ENCODE data around the gene TGFBI.
"Not testable (repeated sequence)": the region's sequence is repeated elsewhere in the genome, so short reads cannot be mapped to it uniquely, and the experiment has no call there.

TGFBI gene

DNA sequence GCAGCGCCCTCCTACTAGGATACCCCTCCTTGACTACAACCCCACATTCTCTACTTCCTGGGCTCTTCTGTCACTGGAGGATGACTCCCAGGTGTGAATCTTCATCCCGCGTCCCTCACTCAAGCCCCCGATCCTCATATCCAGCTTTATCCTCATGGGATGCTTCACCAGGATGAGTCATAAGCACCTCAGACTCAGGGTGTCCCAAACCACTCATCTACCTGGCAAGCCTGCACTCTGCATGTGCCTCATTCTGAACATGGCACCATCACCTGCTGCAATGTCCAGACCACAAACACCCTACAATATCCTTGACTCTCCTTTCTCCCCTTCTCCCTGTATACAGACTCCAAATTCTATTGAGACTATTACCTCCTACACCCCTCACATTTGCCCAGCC lies 1.5 kb upstream of the TGFBI start:
- DNase-seq = peak; percentile 35

DNA sequence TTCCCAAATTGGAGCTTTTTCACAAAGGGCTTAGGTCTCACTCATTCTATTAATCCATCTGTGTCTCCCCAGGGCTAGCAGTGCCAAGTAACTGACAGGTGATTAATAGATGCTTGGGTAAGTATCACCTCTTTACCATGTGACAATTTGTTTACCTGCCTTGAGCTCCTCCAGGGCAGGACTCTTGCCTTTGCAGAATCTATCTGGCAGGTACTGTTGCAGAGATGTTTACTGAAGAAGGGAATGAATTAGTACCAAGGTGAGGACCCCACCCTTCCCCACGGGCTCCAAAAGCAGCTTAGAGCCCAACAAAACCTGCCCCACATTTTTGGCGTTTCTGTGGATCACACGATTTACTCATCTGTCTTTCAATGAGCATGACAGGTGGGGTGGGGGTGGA lies 698 bp upstream of the TGFBI start:
- no peak for DNase-seq

DNA sequence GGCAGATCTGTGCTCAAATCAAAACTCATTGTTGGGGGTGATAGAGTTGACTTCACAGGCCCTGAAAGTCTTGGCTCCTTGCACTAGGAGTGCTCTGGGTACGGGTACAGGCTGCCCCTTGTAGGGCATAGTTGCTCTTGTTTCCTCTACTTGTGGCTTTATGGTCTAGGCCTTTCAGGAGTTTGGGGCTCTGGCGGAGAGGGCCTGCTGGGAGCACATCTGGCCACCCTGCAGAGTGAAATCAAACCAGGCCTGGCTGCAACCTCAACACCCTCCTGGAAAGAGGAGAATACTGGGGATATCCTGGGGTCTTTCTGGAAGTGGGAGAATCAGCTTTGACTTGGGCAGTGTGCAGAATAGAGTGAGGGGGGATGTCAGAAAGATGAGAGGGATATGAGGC lies 1.5 kb downstream of the TGFBI start:
- DNase-seq = no peak

DNA sequence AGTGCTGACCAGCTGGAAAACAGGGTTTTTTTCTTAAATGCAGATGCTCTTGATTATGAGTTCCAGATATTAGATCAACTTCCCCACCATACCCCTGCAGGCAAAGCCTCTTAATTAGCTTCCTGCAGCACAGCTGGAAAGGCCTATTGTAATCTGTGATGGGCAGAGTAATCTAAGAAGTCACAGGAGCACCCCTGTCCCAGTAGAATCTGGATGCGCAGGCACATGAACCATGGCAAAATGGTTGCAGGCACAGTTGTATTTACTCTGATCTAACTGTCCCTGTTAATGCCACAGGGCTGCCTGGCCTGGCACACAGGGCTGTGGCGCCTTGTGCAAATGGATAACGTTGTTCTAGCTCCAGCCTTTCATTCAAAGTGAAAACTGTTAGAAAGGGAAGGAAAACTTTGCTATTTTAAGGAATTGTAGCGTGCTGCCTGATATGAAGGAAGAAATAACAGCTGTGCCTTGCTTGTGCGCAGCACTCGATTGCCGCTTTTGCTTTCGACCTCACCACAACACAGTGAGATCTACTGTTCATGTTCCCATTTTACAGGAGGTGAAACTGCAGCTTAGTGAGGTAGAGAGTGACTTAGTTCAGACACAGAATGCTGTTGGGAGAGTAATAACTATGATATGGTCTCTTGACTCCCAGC lies 2.3 kb downstream of the TGFBI start:
- DNase-seq = no peak

DNA sequence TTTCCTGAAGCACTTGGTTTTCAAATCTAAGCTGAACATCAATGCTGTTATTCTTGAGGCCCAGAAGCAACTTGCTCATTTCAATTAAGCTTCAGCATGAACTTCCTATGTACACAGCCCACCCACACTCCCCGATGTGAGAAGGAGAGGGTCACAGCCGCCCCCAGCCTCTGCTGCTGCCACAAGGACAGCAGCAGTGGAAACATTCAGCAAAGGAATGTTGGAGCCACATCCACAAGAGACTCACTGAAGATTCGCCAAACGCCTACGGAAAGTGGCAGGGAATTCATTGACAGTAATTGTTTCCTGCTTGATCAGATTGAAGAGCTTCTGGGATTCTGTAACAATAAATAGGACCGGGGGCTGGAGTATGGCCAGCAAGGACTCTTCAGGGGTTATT lies 2.9 kb downstream of the TGFBI start:
- DNase-seq = no peak

DNA sequence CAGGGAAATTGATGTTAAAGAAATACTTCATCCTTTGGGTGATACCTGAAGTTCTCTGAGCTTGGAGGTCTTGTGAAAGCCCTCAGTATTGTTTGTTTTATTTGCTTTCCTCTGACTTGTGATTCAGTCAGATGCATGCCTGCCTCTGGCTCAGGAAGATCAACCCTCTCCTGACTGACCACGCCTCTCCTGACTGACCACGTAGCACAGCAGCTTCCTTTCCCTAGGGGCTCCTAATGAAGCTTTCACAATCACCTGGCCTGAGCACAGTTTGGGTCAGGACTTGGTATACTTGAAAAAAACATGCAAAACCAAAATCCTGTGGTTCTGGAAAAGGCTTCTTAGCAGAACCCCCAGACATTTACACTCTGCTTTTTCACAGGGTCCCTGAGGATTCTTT lies 3.8 kb downstream of the TGFBI start:
- DNase-seq = no peak

DNA sequence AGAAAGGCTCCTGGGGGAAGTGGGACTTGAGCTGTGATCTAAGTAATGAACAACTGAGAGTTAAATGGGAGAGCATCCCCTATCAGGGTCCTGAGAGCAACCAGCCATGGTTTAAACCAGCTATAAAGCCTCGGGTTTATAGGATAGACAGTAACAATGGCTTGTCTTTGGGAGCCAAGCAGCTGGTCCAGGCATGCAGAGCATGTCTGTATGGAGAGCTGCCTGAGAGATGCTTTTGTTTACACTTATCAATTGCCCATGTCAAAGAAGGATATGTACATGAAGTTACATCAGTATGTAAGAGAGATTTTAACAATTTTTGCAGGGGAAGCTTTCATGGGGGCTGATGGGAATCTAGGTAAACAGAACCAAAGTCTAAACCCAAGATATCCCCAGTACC lies 4.4 kb downstream of the TGFBI start:
- DNase-seq = no peak

DNA sequence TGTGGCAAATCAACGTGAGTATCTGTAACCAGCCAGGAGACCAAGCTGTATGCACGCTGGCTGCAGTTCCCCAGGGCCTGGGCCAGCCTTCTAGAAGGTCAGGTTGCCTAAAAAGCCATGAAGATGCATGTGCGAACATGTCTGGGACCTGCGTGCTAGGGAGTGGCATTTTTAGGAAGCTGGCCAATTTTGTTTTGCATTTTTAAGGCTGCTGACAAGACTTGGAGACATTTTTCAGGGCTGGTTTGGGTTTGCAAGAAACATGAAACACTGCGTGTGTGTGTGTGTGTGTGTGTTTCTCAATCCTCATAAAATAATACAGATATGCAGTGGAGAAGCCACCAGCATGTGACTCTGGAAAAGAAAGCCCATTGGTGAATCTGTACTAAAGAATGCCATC lies 5.1 kb downstream of the TGFBI start:
- no peak for DNase-seq

DNA sequence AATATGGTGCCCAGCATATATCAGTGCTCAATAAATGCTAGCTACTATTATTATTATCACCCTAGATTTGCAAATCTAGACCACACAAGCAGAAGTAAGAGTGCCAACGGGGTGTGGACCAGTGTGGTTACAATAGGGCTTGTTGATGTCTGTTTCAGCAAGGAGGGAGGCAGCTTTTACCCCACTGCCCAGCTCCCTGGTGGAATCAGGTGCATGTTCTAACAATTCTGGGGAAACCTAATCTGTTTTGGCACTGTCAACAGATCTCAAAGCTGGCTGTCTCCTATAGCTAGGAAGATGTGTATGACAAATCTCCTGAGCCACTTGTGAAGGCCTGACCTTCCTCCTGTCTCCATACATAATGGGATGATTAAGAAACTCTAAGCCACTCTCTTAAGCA lies 5.7 kb downstream of the TGFBI start:
- DNase-seq = no peak

DNA sequence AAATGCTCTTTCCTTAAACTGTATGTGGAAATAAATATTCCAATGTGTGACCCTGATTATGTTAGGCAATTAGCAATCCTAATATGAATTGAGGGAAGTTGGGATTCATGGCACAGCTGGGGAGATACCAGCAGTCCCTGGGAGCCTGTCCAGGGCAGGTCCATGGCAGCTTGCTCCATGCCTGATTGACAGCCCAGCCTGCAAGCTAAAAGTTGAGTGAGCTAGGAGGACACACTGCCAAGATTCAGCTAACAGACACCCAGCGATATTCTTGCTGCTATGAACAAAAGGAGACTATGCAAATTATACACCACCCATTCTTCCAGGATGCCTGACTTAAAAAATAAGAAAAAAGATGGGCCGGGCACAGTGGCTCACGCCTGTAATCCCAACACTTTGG lies 6.2 kb downstream of the TGFBI start:
- no peak for DNase-seq

DNA sequence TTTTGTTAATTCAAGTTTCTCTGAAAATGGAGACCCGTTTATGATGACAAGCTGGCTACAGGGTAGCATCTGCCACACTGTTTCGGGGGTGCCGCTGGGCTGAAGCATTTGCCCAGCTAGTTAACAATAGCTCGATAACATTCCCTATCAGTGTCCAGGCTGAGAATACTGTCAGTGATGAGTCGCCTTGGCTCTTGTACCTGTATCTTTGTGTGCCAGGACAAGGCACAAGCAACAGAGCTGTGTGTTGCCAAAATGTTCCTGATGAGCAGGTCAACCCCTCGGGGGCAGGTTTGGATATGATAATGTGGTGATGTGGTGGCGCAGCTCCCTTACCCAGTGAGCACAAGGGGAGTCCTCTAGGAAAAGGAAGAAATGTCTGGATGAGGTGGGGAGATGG lies 7.0 kb downstream of the TGFBI start:
- DNase-seq = no peak

DNA sequence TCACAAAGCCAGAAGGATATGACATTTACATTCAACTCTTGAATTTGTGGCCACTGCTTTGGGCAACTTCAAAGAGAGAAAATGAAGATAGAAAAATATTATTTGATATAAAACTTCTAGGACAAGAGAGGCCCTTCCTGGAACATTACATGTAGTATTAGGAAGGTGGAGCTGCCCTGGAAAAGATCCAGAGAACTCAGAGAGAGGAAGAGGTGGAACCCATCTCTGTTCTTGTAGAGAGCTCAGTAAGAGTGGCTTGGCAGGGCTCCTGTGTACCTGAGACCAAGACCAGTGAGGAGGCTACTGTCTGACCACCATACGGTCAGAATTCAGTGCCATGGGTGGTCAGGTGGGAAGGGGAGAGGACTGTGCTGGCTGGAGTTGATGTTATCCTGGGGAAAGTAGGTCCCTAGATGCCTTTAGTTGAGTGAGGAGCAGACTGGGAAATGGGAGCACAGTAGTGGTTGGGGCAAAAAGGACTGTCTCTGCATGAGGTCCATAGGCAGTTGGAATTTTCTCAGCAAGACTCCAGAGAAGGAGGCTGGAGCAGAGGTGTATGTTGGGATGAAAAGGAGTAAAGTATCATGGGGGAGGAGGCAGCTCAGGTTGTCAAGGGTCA lies 7.6 kb downstream of the TGFBI start:
- no peak for DNase-seq

DNA sequence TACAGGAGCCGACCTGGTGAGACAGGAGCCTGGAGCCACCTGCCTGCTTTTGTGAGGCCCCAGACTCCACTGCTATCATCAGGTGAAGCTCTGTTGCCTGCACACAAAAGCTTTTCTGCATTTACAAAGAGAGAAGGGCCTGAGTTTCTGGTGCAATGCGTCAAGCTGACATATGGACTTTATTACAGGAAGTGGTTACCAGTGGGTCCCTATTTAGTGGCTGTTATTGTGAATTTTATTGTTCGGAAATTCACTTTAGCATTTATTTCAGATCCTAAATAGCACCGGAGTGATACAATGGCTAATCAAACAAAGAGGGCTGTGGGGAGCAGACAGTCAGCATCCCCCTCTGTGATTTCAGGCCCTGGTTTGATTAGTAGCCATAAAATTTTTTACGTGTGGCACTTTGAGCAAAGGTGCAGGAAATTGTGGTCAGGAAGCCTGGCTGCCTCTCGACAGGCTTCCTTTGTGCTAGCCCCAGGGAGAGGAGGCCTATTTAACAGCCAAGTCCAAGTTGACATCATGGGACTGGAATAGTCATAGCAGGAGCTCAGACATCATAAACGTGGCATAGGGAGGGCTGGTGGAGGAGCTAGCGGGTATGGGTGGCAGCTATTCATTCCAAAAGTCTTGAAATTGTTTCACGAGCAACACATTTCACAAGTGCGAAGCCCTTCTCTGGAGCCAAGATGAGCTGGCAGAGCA lies 8.4 kb downstream of the TGFBI start:
- DNase-seq = no peak

DNA sequence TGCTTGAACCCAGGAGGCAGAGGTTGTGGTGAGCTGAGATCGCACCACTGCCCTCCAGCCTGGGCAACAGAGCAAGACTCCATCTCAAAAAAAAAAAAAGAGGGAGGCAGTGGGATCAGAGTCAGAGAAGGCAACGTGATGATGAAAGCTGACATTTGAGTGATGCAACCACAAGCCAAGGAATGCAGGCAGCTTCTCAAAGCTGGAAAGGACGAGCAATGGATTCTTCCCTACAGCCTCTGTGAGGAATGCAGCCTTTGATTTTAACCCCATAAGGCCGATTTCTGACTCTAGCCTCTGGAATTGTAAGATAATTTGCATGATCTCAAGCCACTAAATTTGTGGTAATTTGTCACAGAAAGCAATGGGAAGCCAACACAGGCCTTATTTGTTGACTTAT lies 9.8 kb downstream of the TGFBI start:
- no peak for DNase-seq

DNA sequence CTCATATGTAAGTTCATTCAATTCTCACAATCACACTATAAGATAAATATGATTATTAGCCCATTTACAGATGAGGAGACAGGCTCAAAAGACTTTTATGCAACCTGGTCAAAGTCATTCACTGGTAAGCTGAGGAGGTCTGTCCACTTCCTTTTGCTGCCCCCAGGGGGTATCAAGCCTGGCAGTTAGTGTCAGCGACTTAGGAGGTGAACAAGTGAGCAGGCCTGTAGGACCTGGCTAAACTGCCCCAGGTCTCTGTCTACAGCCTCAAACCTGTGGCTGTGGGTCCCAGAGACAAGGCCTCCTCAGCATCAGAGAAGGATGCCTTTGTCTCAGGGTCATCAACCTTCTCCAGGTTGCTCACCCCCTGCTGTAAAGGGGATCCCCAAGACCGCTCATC lies 10.4 kb downstream of the TGFBI start:
- DNase-seq = no peak

DNA sequence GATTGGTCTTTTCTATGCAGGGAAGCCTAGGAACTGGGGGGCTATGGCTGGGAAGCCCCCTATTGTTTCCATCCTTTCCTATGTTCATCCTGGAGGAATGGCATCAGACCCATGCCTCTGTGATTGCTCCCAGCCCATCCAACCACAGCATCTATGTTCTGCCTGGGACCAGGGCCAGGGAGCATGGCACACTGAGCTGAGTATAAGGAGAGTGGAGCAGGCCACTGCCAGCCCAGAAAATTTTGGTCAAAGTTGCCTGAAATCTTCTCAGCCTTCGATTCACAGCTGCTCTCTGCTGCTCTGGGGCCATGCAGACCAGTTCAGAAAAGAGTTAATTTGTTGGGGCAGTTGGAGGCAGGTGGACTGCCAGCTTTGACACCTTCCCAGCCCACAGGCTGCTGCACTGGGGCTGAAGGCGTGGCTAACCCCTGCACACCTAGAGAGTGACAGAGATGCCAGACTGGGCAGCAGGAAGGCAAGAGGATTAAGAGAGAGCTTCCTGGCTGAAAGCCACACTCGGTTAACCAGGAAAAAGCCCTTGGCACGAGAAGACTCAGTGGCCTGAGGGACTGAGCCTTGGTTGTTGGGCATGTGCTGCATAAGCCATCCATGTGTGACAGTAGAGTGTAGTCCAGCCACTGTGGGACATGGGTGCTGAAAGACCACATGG lies 12.1 kb downstream of the TGFBI start:
- DNase-seq = no peak

DNA sequence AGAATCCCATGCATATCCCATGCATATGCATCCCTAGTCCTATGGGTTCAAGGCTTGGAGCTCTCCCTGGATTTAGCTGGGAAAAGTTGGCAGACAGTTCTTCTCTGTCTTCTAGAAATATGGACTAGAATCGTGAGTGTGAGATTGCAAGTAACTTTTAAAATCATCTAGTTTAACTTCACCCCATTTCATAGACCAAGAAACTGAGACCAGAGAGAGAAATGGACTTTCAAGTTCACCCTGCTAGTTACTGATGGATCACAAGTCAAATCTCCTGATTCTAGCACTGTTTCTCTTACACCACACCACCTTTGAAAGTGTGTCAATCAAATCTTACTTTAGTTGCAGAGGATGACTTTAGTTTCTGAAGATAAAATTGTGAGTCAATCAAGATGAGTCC lies 13.4 kb downstream of the TGFBI start:
- DNase-seq = no peak

DNA sequence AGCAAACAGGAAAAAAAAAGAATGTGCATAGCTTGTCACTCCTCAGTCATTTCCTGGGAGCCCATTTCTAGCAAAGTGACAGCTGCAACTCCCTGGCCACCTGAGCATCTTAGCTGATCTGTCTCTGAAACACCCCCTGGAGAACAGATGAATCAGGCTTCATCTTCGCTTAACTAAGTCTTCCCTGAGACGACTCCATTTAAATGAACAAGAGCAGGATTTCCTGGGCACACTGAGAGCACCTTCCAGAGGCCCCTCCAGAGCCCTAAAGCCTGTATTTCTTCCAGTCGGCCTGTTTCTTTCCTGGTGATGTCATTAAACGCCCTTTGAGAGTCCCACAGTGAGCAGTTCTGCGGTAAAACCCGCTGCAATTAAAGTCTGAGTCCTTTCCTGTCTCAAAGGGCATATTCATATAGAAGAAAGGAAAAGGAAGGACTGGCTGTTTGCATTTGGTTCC lies 13.9 kb downstream of the TGFBI start:
- DNase-seq = no peak

DNA sequence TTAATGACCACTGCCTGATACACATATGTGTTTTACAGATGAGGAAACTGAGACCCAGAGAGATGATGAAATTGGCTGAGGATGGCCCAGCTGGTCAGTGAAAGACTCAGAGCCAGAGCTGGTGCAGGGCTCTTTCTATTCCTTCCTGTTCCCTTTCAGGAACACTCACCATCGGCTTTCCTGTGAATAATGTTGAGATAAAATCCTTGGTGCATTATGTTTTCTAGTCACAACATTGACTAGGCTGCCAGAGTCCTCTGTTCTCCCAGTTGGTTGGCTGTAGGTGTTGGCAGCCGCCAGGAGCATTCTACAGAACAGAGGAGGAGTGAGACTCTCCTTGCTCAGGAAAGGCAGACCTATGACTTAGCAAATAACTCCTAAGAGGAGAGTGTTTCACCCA lies 14.8 kb downstream of the TGFBI start:
- no peak for DNase-seq

DNA sequence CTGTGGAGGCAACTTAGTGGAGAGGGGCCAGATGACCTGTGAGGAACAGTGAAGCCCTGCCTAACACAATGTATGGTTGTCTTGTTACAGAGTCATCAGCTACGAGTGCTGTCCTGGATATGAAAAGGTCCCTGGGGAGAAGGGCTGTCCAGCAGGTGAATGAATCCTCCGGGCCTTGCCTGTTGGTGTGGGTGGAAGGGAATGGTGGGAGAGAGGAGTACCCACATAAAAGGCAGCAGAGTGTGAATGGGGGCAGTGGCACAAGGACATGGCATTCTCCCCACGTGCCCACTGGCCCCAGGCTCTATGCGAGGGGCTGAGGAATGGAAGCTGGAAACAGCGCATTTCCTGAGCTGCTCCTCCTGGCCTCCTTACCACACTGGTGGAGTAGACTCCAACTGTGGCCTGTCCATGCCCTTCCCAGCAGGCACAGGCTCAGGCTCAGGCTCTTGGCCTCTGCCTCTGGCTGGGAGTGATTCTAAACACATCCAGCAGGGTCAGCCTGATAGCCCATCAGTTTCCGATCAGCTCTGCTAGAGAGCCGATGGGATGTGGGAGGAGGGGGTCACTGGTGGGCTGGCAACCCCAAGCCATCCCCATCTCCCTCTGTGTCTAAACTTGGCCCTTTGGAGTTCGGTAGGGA lies 15.3 kb downstream of the TGFBI start:
- DNase-seq = no peak

DNA sequence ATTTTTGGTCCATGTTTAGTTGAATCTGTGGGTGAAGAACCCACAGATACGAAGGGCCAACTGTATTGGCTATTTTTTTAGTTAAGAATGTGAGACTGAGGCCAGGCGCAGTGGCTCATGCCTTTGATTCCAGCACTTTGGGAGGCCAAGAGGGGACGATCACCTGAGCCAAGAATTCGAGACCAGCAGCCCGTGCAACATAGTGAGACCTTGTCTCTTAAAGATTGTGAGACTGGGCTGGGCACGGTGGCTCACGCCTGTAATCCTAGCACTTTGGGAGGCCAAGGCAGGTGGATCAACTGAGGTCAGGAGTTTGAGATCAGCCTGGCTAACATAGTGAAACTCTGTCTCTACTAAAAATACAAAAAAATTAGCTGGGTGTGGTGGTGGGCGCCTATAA lies 16.2 kb downstream of the TGFBI start:
- DNase-seq = not testable (repeated sequence)

DNA sequence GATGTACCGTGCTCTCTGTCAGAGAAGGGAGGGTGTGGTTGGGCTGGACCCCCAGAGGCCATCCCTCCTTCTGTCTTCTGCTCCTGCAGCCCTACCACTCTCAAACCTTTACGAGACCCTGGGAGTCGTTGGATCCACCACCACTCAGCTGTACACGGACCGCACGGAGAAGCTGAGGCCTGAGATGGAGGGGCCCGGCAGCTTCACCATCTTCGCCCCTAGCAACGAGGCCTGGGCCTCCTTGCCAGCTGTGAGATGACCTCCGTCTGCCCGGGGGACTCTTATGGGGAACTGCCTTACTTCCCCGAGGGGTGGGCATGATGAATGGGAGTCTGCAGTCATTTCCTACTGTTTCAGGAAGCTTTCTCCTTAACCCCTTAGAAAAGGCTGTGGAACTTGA lies 17.5 kb downstream of the TGFBI start:
- DNase-seq = no peak

DNA sequence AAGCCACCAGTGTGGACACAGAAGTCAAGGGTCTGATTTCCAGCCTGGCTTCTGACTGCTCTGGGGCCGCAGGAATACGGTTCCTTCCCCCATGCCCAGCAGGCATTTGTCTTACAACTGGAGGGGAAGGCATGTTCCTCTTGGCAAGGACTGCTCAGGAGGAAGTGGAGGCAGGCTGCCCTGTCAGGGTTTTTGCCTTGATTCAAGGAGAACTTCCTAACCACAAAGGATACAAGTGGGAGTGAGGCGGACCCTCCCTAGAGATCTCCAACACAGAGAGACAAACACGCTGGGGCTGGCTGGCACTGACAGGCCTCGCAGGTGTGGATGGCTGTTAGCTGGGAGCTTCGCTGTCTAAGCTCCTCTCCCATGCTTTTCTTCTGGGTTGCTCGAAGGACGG lies 19.1 kb downstream of the TGFBI start:
- DNase-seq = no peak
